HEK293 (cell line): Measurements from ENCODE around the gene ITSN1.
"Not testable (repeated sequence)": the region's sequence is repeated elsewhere in the genome, so short reads cannot be mapped to it uniquely, and the experiment has no call there.

Experiments used
- CTCF ChIA-PET: fragments of 350-600 bp; formaldehyde crosslinking; extraction: SDS; loops from one replicate; lab custom pipeline; 2021; ENCODE audit warnings: antibody characterized with exemption; lab: Yijun Ruan, JAX
- POLR2A ChIA-PET: fragments of 300-600 bp; formaldehyde crosslinking; extraction: SDS; loops from one replicate; lab custom pipeline; 2020; ENCODE audit warnings: antibody characterized with exemption, inconsistent platforms; lab: Yijun Ruan, JAX
- H3K27ac ChIP-seq: fragments of 200-500 bp; sonication (Bioruptor generic); 2 replicates; pipeline ENCODE4 v1.5.1; 2014; ENCODE audit warnings: low read depth, low read length, control low read depth, inconsistent platforms; ENCODE audit errors: extremely low read depth
- H3K36me3 ChIP-seq, 2 experiments: fragments of 200-500 bp in 1 of 2; sonication (Bioruptor generic) in 1 of 2; 1 replicate in 1 of 2; 2 replicates in 1 of 2; pipeline ENCODE4 v1.5.1; 2014 to 2017; ENCODE audit warnings: inconsistent platforms in 2 of 2, low read length in 2 of 2; ENCODE audit not compliant: control insufficient read depth in 2 of 2, insufficient read depth in 1 of 2
- H3K4me1 ChIP-seq: fragments of 200-500 bp; sonication (Bioruptor generic); 2 replicates; pipeline ENCODE4 v1.5.1; 2014; ENCODE audit warnings: mild to moderate bottlenecking, low read length, inconsistent platforms; ENCODE audit not compliant: control insufficient read depth, insufficient read depth
- H3K4me3 ChIP-seq: 2 replicates; pipeline ENCODE4 v1.5.1; 2011; ENCODE audit warnings: low read depth, mild to moderate bottlenecking, control low read depth, low read length, moderate library complexity
- H3K9me3 ChIP-seq: fragments of 200-500 bp; sonication (Bioruptor generic); 2 replicates; pipeline ENCODE4 v1.5.1; 2014; ENCODE audit warnings: low read depth, low read length, inconsistent platforms; ENCODE audit not compliant: control insufficient read depth, insufficient read depth
- FEZF1 ChIP-seq: fragments of 450-650 bp; formaldehyde crosslinking; IDR thresholded peaks from 2 replicates; pipeline ENCODE4 v1.5.1; 2016; ENCODE audit warnings: missing biosample characterization, missing genetic modification characterization
- GLIS1 ChIP-seq: fragments of 450-650 bp; formaldehyde crosslinking; IDR thresholded peaks from 2 replicates; pipeline ENCODE4 v1.5.1; 2016; ENCODE audit warnings: missing biosample characterization, missing genetic modification characterization
- KLF1 ChIP-seq: fragments of 450-650 bp; formaldehyde crosslinking; IDR thresholded peaks from 2 replicates; pipeline ENCODE4 v1.5.1; 2016; ENCODE audit warnings: missing biosample characterization, missing genetic modification characterization
- KLF7 ChIP-seq: fragments of 450-650 bp; formaldehyde crosslinking; IDR thresholded peaks from 2 replicates; pipeline ENCODE4 v1.5.1; 2016; ENCODE audit warnings: missing biosample characterization, missing genetic modification characterization, borderline replicate concordance
- REPIN1 ChIP-seq: fragments of 450-650 bp; formaldehyde crosslinking; IDR thresholded peaks from 2 replicates; pipeline ENCODE4 v1.5.1; 2017; ENCODE audit warnings: missing biosample characterization, missing genetic modification characterization, low read depth
- SP3 ChIP-seq: fragments of 450-650 bp; formaldehyde crosslinking; IDR thresholded peaks from 2 replicates; pipeline ENCODE4 v1.5.1; 2016; ENCODE audit warnings: missing biosample characterization, missing genetic modification characterization
- YY1 ChIP-seq: fragments of 450-650 bp; formaldehyde crosslinking; IDR thresholded peaks from 2 replicates; pipeline ENCODE4 v1.5.1; 2018; ENCODE audit warnings: missing biosample characterization, missing genetic modification characterization
- YY2 ChIP-seq: fragments of 450-650 bp; formaldehyde crosslinking; IDR thresholded peaks from 2 replicates; pipeline ENCODE4 v1.5.1; 2016; ENCODE audit warnings: missing biosample characterization, missing genetic modification characterization
- ZBTB20 ChIP-seq: fragments of 450-650 bp; formaldehyde crosslinking; IDR thresholded peaks from 2 replicates; pipeline ENCODE4 v1.5.1; 2016; ENCODE audit warnings: missing biosample characterization, missing genetic modification characterization
- ZNF112 ChIP-seq: fragments of 450-650 bp; formaldehyde crosslinking; IDR thresholded peaks from 2 replicates; pipeline ENCODE4 v1.5.0; 2017; ENCODE audit warnings: missing biosample characterization, missing genetic modification characterization
- ZNF16 ChIP-seq: fragments of 450-650 bp; formaldehyde crosslinking; IDR thresholded peaks from 2 replicates; pipeline ENCODE4 v1.5.1; 2016; ENCODE audit warnings: low read depth, missing biosample characterization, missing genetic modification characterization
- ZNF211 ChIP-seq: fragments of 450-650 bp; formaldehyde crosslinking; IDR thresholded peaks from 2 replicates; pipeline ENCODE4 v1.5.1; 2016; ENCODE audit warnings: low read depth, missing biosample characterization, missing genetic modification characterization
- ZNF214 ChIP-seq: fragments of 450-650 bp; formaldehyde crosslinking; IDR thresholded peaks from 2 replicates; pipeline ENCODE4 v1.5.1; 2017; ENCODE audit warnings: missing biosample characterization, mild to moderate bottlenecking, missing genetic modification characterization, borderline replicate concordance
- ZNF239 ChIP-seq: fragments of 450-650 bp; formaldehyde crosslinking; IDR thresholded peaks from 2 replicates; pipeline ENCODE4 v1.5.1; 2016; ENCODE audit warnings: missing biosample characterization, missing genetic modification characterization
- ZNF292 ChIP-seq: fragments of 450-650 bp; formaldehyde crosslinking; IDR thresholded peaks from 2 replicates; pipeline ENCODE4 v1.5.1; 2016; ENCODE audit warnings: low read depth, missing biosample characterization, missing genetic modification characterization, borderline replicate concordance
- ZNF350 ChIP-seq: fragments of 450-650 bp; formaldehyde crosslinking; IDR thresholded peaks from 2 replicates; pipeline ENCODE4 v1.5.0; 2017; ENCODE audit warnings: missing biosample characterization, mild to moderate bottlenecking, missing genetic modification characterization
- ZNF530 ChIP-seq: fragments of 450-650 bp; formaldehyde crosslinking; IDR thresholded peaks from 2 replicates; pipeline ENCODE4 v1.5.1; 2016; ENCODE audit warnings: low read depth, missing biosample characterization, missing genetic modification characterization
- ZNF555 ChIP-seq: fragments of 450-650 bp; formaldehyde crosslinking; conservative IDR thresholded peaks from 2 replicates; pipeline ENCODE4 v1.5.1; 2017; ENCODE audit warnings: missing biosample characterization, mild to moderate bottlenecking, missing genetic modification characterization, inconsistent platforms
- ZNF571 ChIP-seq: fragments of 450-650 bp; formaldehyde crosslinking; IDR thresholded peaks from 2 replicates; pipeline ENCODE4 v1.5.0; 2017; ENCODE audit warnings: missing biosample characterization, missing genetic modification characterization
- ZNF585B ChIP-seq: fragments of 450-650 bp; formaldehyde crosslinking; IDR thresholded peaks from 2 replicates; pipeline ENCODE4 v1.5.1; 2016; ENCODE audit warnings: missing biosample characterization, missing genetic modification characterization
- ZNF596 ChIP-seq: fragments of 450-650 bp; IDR thresholded peaks from 2 replicates; pipeline ENCODE4 v1.5.0; 2018; ENCODE audit warnings: missing biosample characterization, mild to moderate bottlenecking, missing genetic modification characterization, moderate library complexity
- ZSCAN30 ChIP-seq: fragments of 450-650 bp; IDR thresholded peaks from 2 replicates; pipeline ENCODE4 v1.5.1; 2018; ENCODE audit warnings: missing biosample characterization, mild to moderate bottlenecking, missing genetic modification characterization, moderate library complexity
- TF ChIP-seq, protein P1 (sequence below): fragments of 450-650 bp; formaldehyde crosslinking; IDR thresholded peaks from 2 replicates; pipeline ENCODE4 v1.5.1; 2017; ENCODE audit warnings: missing biosample characterization, mild to moderate bottlenecking, missing genetic modification characterization, moderate library complexity
- TF ChIP-seq, protein P2 (sequence below): fragments of 450-650 bp; IDR thresholded peaks from 2 replicates; pipeline ENCODE4 v1.5.1; 2018; ENCODE audit warnings: missing biosample characterization, missing genetic modification characterization

Gene ITSN1

DNA sequence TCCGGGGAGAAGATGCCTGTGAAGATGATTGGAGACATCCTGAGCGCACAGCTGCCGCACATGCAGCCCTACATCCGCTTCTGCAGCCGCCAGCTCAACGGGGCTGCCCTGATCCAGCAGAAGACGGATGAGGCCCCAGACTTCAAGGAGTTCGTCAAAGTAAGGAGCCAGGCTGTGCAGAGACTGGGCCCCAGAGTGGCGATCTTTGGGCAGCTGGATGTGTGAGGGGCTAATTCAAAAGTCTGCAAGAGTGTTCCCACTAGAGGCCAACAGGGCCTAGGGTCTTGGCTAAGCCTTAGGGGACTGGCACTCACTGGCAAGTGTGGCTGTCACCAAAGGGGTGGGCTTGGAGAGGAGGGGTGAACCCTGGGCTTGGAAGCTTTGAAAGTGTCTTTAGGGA, 222.9 kb downstream of the ITSN1 start:
- H3K9me3 ChIP-seq: no peaks in the 10 kb centered on the region
- H3K27ac ChIP-seq: no peak overlapping the region
- no peak overlapping the region for H3K4me3 ChIP-seq
- CTCF ChIA-PET: interaction anchor here (1.2 kb wide), 1 partner anchor 10 kb away, joined by 3 read pairs; no protein-coding TSS in a partner anchor
- TF ChIP-seq YY1 (tag by site-specific recombination) (no peak), ZNF585B (no peak), ZNF112 (tag by site-specific recombination) (no peak), ZNF16 (tag by site-specific recombination) (no peak), ZSCAN30 (no peak)
- TF ChIP-seq, all 188 proteins: peak for 0
- Histone ChIP-seq H3K4me1 (no peaks in the 10 kb centered on the region), H3K36me3 (no peaks in the 10 kb centered on the region)
- POLR2A ChIA-PET: no interaction called here

DNA sequence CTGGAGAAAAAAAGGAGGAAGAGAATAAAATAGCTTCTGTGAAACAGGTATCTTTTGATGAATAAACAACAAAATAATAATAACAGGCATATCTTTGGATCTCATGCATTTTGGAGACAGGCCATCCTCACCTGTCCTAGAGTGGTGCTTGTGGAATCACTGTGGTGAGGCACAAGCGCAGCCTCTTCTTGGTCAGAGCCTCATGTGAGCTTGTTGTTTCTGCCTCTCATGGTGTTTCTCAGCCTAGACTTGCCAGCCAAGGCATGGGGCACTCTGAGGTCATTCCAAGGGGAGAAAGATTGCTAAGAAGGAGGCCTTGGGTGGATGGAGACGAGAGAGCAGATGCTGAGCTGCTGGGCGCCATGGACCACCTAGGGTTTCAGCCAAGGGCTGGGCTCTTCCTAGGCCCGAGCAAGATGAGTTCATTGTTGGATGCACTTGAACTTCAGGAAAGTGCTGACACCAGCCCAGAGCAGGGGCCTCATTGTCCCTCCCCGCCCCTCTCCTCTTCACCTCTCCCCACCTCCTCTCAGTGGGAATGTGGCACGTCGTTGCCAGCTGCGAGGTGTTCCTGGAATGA, 223.8 kb downstream of the ITSN1 start:
- no peak overlapping the region for H3K4me3 ChIP-seq
- H3K27ac ChIP-seq: no peak overlapping the region
- no peaks in the 10 kb centered on the region for H3K36me3 ChIP-seq
- no peaks in the 10 kb centered on the region for H3K4me1 ChIP-seq
- no peaks in the 10 kb centered on the region for H3K9me3 ChIP-seq
- CTCF ChIA-PET: interaction anchor here (0.6 to 1.2 kb wide), 2 partner anchors 11 to 332 kb away, joined by 3 read pairs; no protein-coding TSS in a partner anchor
- TF ChIP-seq ZNF555 (tag by site-specific recombination) (no peak), FEZF1 (tag by site-specific recombination) (no peak), KLF1 (no peak), REPIN1 (no peak), ZNF211 (no peak), GLIS1 (tag by site-specific recombination) (no peak), SP3 (no peak)
- POLR2A ChIA-PET: no interaction called here

DNA sequence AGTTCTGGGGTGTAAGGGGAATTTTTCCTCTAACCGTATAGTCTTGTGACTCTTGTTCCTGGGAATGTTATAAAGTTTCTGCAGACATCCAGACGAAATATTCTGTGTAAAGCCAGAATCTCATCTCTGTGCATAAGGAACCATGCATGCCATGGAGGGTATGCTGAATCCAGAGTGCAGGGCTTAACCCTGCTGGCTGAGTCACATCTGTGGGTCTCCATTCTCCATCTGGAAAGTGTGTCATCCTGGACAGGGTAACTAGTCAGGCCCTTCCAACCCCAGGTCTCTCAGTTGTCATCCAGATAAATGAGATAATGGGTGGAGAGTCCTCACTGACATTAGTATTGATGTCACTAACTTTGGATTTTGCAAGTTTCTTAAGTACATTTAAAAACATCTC, 224.5 kb downstream of the ITSN1 start:
- Histone ChIP-seq H3K27ac (no peak overlapping the region), H3K4me3 (no peak overlapping the region), H3K9me3 (no peaks in the 10 kb centered on the region), H3K4me1 (no peaks in the 10 kb centered on the region), H3K36me3 (no peaks in the 10 kb centered on the region)
- no peak for TF ChIP-seq YY2 (tag by site-specific recombination)
- TF ChIP-seq ZBTB20 (tag by site-specific recombination): 0 out of 2 replicates have a peak, but pooled peaks have one; percentile 14
- ChIA-PET POLR2A (no interaction called here), CTCF (no interaction called here)

DNA sequence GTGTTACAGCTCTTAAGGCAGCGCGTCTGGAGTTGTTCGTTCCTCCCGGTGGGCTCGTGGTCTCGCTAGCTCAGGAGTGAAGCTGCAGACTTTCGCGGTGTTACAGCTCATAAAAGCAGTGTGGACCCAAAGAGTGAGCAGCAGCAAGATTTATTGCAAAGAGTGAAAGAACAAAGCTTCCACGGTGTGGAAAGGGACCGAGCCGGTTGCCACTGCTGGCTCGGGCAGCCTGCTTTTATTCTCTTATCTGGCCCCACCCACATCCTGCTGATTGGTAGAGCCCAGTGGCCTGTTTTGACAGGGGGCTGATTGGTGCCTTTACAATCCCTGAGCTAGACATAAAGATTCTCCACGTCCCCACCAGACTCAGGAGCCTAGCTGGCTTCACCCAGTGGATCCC, 225.6 kb downstream of the ITSN1 start:
- H3K9me3 ChIP-seq, H3K4me3 ChIP-seq, H3K27ac ChIP-seq, POLR2A ChIA-PET, H3K36me3 ChIP-seq, H3K4me1 ChIP-seq: not testable (repeated sequence)
- CTCF ChIA-PET: interaction anchor here (0.6 kb wide), 1 partner anchor 13 kb away, joined by 3 read pairs; no protein-coding TSS in a partner anchor
- TF ChIP-seq, protein P1, sequence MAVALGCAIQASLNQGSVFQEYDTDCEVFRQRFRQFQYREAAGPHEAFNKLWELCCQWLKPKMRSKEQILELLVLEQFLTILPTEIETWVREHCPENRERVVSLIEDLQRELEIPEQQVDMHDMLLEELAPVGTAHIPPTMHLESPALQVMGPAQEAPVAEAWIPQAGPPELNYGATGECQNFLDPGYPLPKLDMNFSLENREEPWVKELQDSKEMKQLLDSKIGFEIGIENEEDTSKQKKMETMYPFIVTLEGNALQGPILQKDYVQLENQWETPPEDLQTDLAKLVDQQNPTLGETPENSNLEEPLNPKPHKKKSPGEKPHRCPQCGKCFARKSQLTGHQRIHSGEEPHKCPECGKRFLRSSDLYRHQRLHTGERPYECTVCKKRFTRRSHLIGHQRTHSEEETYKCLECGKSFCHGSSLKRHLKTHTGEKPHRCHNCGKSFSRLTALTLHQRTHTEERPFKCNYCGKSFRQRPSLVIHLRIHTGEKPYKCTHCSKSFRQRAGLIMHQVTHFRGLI (tag by site-specific recombination): peak; percentile 94
- TF ChIP-seq, all 188 proteins: peak for 1; not testable (repeated sequence) for 187

DNA sequence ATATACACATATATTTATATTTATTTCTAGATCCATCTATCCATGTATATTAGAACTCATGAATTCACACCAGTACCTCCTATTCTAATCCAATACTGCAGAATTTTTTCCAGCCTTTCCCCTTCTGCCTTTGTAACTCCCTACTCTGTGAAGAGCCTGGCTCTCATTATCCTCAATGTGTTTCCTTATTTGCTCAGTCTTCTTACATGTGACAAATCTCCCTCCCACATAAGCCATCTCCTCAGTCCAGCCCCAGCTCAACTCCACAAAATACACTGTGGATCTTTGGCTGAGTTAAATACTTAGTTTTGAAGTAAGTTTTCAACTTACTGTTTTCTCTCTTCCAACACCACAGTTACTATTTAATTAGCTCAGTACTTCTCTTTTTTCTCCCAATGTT, 227.6 kb downstream of the ITSN1 start:
- Histone ChIP-seq H3K36me3 (no peaks in the 10 kb centered on the region), H3K4me3 (no peak overlapping the region), H3K4me1 (no peaks in the 10 kb centered on the region), H3K9me3 (no peaks in the 10 kb centered on the region), H3K27ac (no peak overlapping the region)
- CTCF ChIA-PET: interaction anchor here (0.9 to 1.0 kb wide), 2 partner anchors 263 to 287 kb away, joined by 3 read pairs; no protein-coding TSS in a partner anchor
- POLR2A ChIA-PET: interaction anchor here (0.9 kb wide), 1 partner anchor 21 kb away, joined by 3 read pairs; no protein-coding TSS in a partner anchor
- TF ChIP-seq ZNF214 (tag by site-specific recombination) (no peak), ZNF350 (tag by site-specific recombination) (no peak), ZNF530 (tag by site-specific recombination) (no peak), ZNF596 (no peak), KLF7 (no peak), ZNF571 (tag by site-specific recombination) (no peak), ZNF239 (tag by site-specific recombination) (no peak), ZNF292 (no peak)
- TF ChIP-seq, protein P2, sequence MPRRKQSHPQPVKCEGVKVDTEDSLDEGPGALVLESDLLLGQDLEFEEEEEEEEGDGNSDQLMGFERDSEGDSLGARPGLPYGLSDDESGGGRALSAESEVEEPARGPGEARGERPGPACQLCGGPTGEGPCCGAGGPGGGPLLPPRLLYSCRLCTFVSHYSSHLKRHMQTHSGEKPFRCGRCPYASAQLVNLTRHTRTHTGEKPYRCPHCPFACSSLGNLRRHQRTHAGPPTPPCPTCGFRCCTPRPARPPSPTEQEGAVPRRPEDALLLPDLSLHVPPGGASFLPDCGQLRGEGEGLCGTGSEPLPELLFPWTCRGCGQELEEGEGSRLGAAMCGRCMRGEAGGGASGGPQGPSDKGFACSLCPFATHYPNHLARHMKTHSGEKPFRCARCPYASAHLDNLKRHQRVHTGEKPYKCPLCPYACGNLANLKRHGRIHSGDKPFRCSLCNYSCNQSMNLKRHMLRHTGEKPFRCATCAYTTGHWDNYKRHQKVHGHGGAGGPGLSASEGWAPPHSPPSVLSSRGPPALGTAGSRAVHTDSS (tag by site-specific recombination): no peak
